ENCODE results near the gene SMYD3.

- TF ChIP-seq CTCF (IDR thresholded peaks at IDR 0.05) (no peak), POLR2A (IDR thresholded peaks at IDR 0.05) (no peak)
Measured at GRCh38 chr1:245999697-246000637, 507.1 kb downstream of the SMYD3 start.
